Activated CD8-positive, alpha-beta memory T cell treated with anti-CD3 and anti-CD28 coated beads, Interleukin-2, amount 50 U/mL, for 4 hours (primary cell): Measurements from ENCODE around the gene PSMB10.

Experiments used
- DNase-seq: peaks from one replicate; pipeline ENCODE4 v3.0.0-alpha.2; 2020

PSMB10 gene

GRCh38 chr16:67888331-67888730 lies 48.3 kb downstream of the PSMB10 start:
- DNase-seq: no peak

- no peak for DNase-seq
Measured at GRCh38 chr16:67886387-67886786, 50.3 kb downstream of the PSMB10 start.

DNA sequence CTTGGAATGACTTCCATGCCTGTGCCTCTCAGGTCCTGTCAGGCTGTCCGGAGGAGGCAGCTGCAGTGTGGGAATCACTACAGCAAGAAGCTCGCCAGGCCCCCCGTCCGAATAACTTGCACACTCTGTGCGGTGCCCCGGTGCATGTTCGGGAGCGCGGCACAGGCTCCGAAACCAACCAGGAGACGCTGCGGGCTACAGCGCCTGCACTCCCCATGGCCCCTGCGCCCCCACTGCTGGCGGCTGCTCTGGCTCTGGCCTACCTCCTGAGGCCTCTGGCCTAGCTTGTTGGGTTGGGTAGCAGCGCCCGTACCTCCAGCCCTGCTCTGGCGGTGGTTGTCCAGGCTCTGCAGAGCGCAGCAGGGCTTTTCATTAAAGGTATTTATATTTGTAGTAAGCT lies 50.7 kb downstream of the PSMB10 start:
- no peak for DNase-seq

DNA sequence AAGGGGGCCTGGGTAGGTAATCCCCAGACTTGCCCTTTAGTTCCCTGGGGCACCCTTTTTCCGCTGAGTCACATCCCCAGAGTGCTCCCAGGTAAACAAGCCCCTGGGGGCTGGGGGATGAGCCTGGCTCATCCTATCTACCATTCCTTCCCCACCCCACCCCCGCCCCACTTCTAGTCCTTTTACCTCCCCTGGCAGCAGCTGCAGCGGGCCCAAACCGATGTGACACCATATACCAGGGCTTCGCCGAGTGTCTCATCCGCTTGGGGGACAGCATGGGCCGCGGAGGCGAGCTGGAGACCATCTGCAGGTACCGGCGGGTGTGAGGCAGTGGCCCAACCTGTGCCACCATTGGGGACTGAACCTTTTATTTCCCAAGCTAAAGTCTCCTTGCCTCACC lies 51.1 kb downstream of the PSMB10 start:
- DNase-seq: no peak

- no peak for DNase-seq
Measured at GRCh38 chr16:67884684-67885083, 52.0 kb downstream of the PSMB10 start, which contains the start of gene NRN1L. Gene NRN1L, plus strand, starts transcription at chr16:67884885. Its CDS starts 19 bp downstream, at chr16:67884904.
